ENCODE data around the gene ALDH3B1. TPM values are rescaled to one million over a fixed set of nuclear protein-coding genes. Genes with fewer than 3 reads are reported as not detected.
A peak's percentile ranks its signal among the peaks of the same experiment; 100 is the strongest.

Gene ALDH3B1
- total RNA-seq, 1 experiment from 2014 or later: not detected

DNA sequence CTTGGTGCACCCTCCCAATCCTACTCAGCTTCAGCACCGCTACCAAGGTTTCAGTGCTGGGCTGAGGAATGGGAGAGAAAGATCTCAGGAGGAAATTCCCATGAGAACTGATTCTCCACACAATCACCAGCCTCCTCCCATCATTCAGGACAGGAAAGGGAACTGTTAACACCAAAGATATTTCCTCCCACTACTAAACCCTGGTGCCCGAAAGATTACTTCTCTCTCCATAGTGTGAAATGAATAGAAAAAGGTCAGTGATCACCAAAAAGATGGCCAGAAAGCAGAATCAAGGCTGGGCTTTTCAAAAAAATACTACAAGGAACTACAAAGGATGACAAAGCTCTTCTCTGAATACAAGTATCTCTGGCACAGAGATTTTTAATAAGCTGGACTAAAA is 54.8 kb downstream of the ALDH3B1 start:
- Mint-ChIP-seq H3K4me1 (no peaks in the 10 kb centered on the region), H3K9me3 (no peaks in the 10 kb centered on the region), H3K4me3 (no peak overlapping the region), H3K27me3 (ENCODE audit: low read depth) (no peaks in the 10 kb centered on the region), H3K27ac (peak overlapping the region in 1 of 3 experiments; percentile 41; a peak in 2 of 7 replicates), H3K36me3 (ENCODE audit: insufficient read depth in 1 of 3, low read depth in 3 of 3) (peaks cover 52 to 95% (median 85%) of the 10 kb centered on the region in 3 experiments)
- Histone ChIP-seq H3K23me2 (ENCODE audit: insufficient read length, low read depth, low read length, poor library complexity, severe bottlenecking) (no peaks in the 10 kb centered on the region), H3K4ac (ENCODE audit: low read depth, low read length) (no peak overlapping the region), H2BK5ac (ENCODE audit: insufficient read length, low read length) (no peak overlapping the region), H3K9ac (ENCODE audit: extremely low read depth, insufficient read length, low read length) (no peak overlapping the region), H3T11ph (ENCODE audit: low read length) (no peak overlapping the region), H3K4me2 (ENCODE audit: insufficient read depth, insufficient read length, low read length) (no peak overlapping the region), H3K79me1 (ENCODE audit: insufficient read depth, low read depth, low read length, poor library complexity, severe bottlenecking) (no peaks in the 10 kb centered on the region), H3K9me3 (ENCODE audit: control insufficient read depth, low read depth, low read length) (no peaks in the 10 kb centered on the region), H4K91ac (ENCODE audit: insufficient read length, low read depth, low read length) (no peak overlapping the region), H2BK12ac (ENCODE audit: insufficient read length, low read depth, low read length) (no peak overlapping the region), H4K5ac (ENCODE audit: insufficient read length, low read depth, low read length) (no peak overlapping the region), H2BK120ac (ENCODE audit: low read depth, low read length, poor library complexity, severe bottlenecking) (no peak overlapping the region), H2AFZ (ENCODE audit: low read length) (no peak overlapping the region), H3K23ac (ENCODE audit: insufficient read length, low read depth, low read length) (no peak overlapping the region), H3K18ac (ENCODE audit: insufficient read length, low read depth, low read length) (no peak overlapping the region), H2AK5ac (ENCODE audit: insufficient read length, low read length) (no peak overlapping the region), H3K27ac (ENCODE audit: insufficient read length, low read depth, low read length) (no peak overlapping the region), H2BK15ac (ENCODE audit: low read depth, low read length) (no peak overlapping the region), H3K14ac (ENCODE audit: insufficient read depth, low read length) (no peak overlapping the region), H4K20me1 (ENCODE audit: control insufficient read depth, insufficient read depth, insufficient read length) (no peaks in the 10 kb centered on the region), H2BK20ac (ENCODE audit: low read depth, low read length, poor library complexity, severe bottlenecking) (no peak overlapping the region), H4K8ac (replicated peaks; ENCODE audit: insufficient read length, low read depth, low read length) (no peak overlapping the region), H3K27me3 (ENCODE audit: insufficient read depth, low read length) (no peaks in the 10 kb centered on the region), H3K56ac (ENCODE audit: insufficient read length, low read depth, low read length) (no peak overlapping the region), H3K79me2 (ENCODE audit: insufficient read depth, low read length) (no peaks in the 10 kb centered on the region), H3K4me1 (ENCODE audit: insufficient read depth, low read length) (no peaks in the 10 kb centered on the region)
- no peak for DNase-seq
- WGBS (ENCODE audit: extremely low coverage, insufficient read length, low lambda C conversion rate): no CpG with 5 or more reads among the region's 2 CpGs
- TF ChIP-seq, protein P1, sequence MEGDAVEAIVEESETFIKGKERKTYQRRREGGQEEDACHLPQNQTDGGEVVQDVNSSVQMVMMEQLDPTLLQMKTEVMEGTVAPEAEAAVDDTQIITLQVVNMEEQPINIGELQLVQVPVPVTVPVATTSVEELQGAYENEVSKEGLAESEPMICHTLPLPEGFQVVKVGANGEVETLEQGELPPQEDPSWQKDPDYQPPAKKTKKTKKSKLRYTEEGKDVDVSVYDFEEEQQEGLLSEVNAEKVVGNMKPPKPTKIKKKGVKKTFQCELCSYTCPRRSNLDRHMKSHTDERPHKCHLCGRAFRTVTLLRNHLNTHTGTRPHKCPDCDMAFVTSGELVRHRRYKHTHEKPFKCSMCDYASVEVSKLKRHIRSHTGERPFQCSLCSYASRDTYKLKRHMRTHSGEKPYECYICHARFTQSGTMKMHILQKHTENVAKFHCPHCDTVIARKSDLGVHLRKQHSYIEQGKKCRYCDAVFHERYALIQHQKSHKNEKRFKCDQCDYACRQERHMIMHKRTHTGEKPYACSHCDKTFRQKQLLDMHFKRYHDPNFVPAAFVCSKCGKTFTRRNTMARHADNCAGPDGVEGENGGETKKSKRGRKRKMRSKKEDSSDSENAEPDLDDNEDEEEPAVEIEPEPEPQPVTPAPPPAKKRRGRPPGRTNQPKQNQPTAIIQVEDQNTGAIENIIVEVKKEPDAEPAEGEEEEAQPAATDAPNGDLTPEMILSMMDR (conservative IDR thresholded peaks at IDR 0.05): no peak

Measured in H9 (cell line).